HepG2 (cell line): Measurements from ENCODE around the gene JSRP1. TPM values are rescaled to one million over a fixed set of nuclear protein-coding genes. Genes with fewer than 3 reads are reported as not detected.
A peak's percentile ranks its signal among the peaks of the same experiment; 100 is the strongest.

ENCODE experiments used
- AFF4 ChIP-seq: sonication (generic); formaldehyde crosslinking; IDR thresholded peaks from 2 replicates; pipeline ENCODE4 v1.4.0; 2020; ENCODE audit warnings: missing genetic modification reagents
- CC2D1A ChIP-seq: sonication (generic); formaldehyde crosslinking; IDR thresholded peaks from 2 replicates; pipeline ENCODE4 v1.8.1; 2023; ENCODE audit warnings: mild to moderate bottlenecking, missing genetic modification reagents
- DDIT3 ChIP-seq: sonication (generic); formaldehyde crosslinking; IDR thresholded peaks from 2 replicates; pipeline ENCODE4 v1.4.0; 2020; ENCODE audit warnings: mild to moderate bottlenecking, missing genetic modification reagents
- HNF4A ChIP-seq: sonication (generic); formaldehyde crosslinking; IDR thresholded peaks from 2 replicates; pipeline ENCODE4 v1.4.0; 2020; ENCODE audit warnings: missing genetic modification reagents
- HNRNPH1 ChIP-seq: fragments of 200-400 bp; formaldehyde crosslinking; optimal IDR thresholded peaks from 2 replicates; pipeline ENCODE3; 2017; ENCODE audit warnings: mild to moderate bottlenecking, low read depth, low read length
- KAT7 ChIP-seq: IDR thresholded peaks from 2 replicates; pipeline ENCODE4 v1.6.1; 2018; ENCODE audit warnings: borderline replicate concordance, missing compliant biosample characterization
- KLF16 ChIP-seq, 2 experiments: sonication (generic) in 1 of 2; formaldehyde crosslinking in 1 of 2; IDR thresholded peaks; 2 replicates each; pipeline versions ENCODE4 v1.6.1 to v1.8.0; 2016 to 2023; ENCODE audit warnings: missing genetic modification reagents in 2 of 2, missing compliant biosample characterization in 1 of 2
- NR2F6 ChIP-seq, 2 experiments: IDR thresholded peaks; 2 replicates each; pipeline ENCODE4 v1.6.1; 2016; ENCODE audit warnings: antibody characterized with exemption in 1 of 2, mild to moderate bottlenecking in 1 of 2
- PHF21A ChIP-seq: sonication (generic); formaldehyde crosslinking; IDR thresholded peaks from 2 replicates; pipeline ENCODE4 v1.5.0; 2020; ENCODE audit warnings: mild to moderate bottlenecking, missing genetic modification reagents
- REXO4 ChIP-seq: sonication (generic); formaldehyde crosslinking; IDR thresholded peaks from 2 replicates; pipeline ENCODE4 v1.8.0; 2022; ENCODE audit warnings: missing genetic modification reagents, mild to moderate bottlenecking, borderline replicate concordance
- RXRA ChIP-seq: sonication (generic); formaldehyde crosslinking; IDR thresholded peaks from 2 replicates; pipeline ENCODE4 v1.5.1; 2020; ENCODE audit warnings: missing genetic modification reagents
- SKIL ChIP-seq: sonication (generic); formaldehyde crosslinking; IDR thresholded peaks from 2 replicates; pipeline ENCODE4 v1.8.0; 2022; ENCODE audit warnings: missing genetic modification reagents, mild to moderate bottlenecking, moderate library complexity, borderline replicate concordance
- WIZ ChIP-seq: sonication (generic); formaldehyde crosslinking; IDR thresholded peaks from 2 replicates; pipeline ENCODE4 v1.5.1; 2020; ENCODE audit warnings: mild to moderate bottlenecking, missing genetic modification reagents
- ZNF232 ChIP-seq: sonication (generic); formaldehyde crosslinking; IDR thresholded peaks from 2 replicates; pipeline ENCODE4 v1.4.0; 2020; ENCODE audit warnings: missing genetic modification reagents, borderline replicate concordance
- ZNF260 ChIP-seq: sonication (generic); formaldehyde crosslinking; IDR thresholded peaks from 2 replicates; pipeline ENCODE4 v1.4.0; 2020; ENCODE audit warnings: missing genetic modification reagents, low read depth, mild to moderate bottlenecking, borderline replicate concordance
- ZNF34 ChIP-seq: sonication (generic); formaldehyde crosslinking; IDR thresholded peaks from 2 replicates; pipeline ENCODE4 v1.4.0; 2020; ENCODE audit warnings: mild to moderate bottlenecking, missing genetic modification reagents, borderline replicate concordance
- ZNF574 ChIP-seq: sonication (generic); formaldehyde crosslinking; IDR thresholded peaks from 2 replicates; pipeline ENCODE4 v1.4.0; 2020; ENCODE audit warnings: missing genetic modification reagents
- ZNF761 ChIP-seq: sonication (generic); formaldehyde crosslinking; conservative IDR thresholded peaks from 2 replicates; pipeline ENCODE4 v1.4.0; 2020; ENCODE audit warnings: mild to moderate bottlenecking, missing genetic modification reagents
- ZZZ3 ChIP-seq: sonication (generic); formaldehyde crosslinking; IDR thresholded peaks from 2 replicates; pipeline ENCODE4 v1.4.0; 2020; ENCODE audit warnings: missing genetic modification reagents, mild to moderate bottlenecking, borderline replicate concordance
- polyA plus RNA-seq, 8 experiments: library from polyadenylated mRNA; depleted of rRNA in 3 of 8; stranded (reverse) in 7 of 8; unstranded in 1 of 8; fragments of >200 nt; fragmentation: Illumina TruSeq in 4 of 8; extraction: Trizol in 4 of 8; gene quantifications; 2 replicates each; pipeline versions ENCODE4 v1.2.1 to v1.2.3, GENCODE V29; 2011 to 2016; ENCODE audit warnings: low read depth in 4 of 8, missing spikeins in 1 of 8, mixed read lengths in 1 of 8; ENCODE audit not compliant: insufficient read depth in 1 of 8
- total RNA-seq, 5 experiments: library from RNA; depleted of rRNA; stranded (reverse); fragments of >200 nt; fragmentation: Illumina TruSeq; extraction: Trizol; gene quantifications; 2 replicates each; pipeline ENCODE4 v1.2.3, GENCODE V29; 2016; ENCODE audit warnings: low read depth in 1 of 5

JSRP1 gene
- total and polyA plus RNA-seq, 2 of the 13 experiments (the other 11 are each of a cell fraction or from before 2014, with no cell fraction given), result 0.16 to 0.38 TPM

- TF ChIP-seq KLF16 (CRISPR knock-in tag; IDR thresholded peaks at IDR 0.05) (no peak), DDIT3 (CRISPR knock-in tag) (no peak), RXRA (CRISPR knock-in tag) (no peak), HNF4A (CRISPR knock-in tag) (peak; percentile 52), ZNF260 (no peak), ZNF232 (CRISPR knock-in tag) (no peak), NR2F6 (IDR thresholded peaks at IDR 0.05) (peak; percentile 44; the same call in 1 of the 2 replicates), NR2F6 (CRISPR knock-in tag; IDR thresholded peaks at IDR 0.05) (peak; percentile 42; the same call in 1 of the 2 replicates), HNRNPH1 (no peak), ZZZ3 (CRISPR knock-in tag) (no peak), ZNF34 (CRISPR knock-in tag) (no peak), REXO4 (CRISPR knock-in tag) (no peak), KAT7 (no peak), AFF4 (CRISPR knock-in tag) (no peak), WIZ (CRISPR knock-in tag) (no peak), ZNF574 (CRISPR knock-in tag) (no peak), CC2D1A (CRISPR knock-in tag) (no peak), SKIL (CRISPR knock-in tag) (no peak), PHF21A (CRISPR knock-in tag) (no peak), ZNF761 (CRISPR knock-in tag) (no peak)
These were observed 22.4 kb upstream of the JSRP1 start (continued) for GRCh38 chr19:2278459-2279158.
